Femur (tissue), 1 donor: Measurements from ENCODE around the gene TIMM44.
"Not testable (repeated sequence)": the region's sequence is repeated elsewhere in the genome, so short reads cannot be mapped to it uniquely, and the experiment has no call there.

Source experiments
- DNase-seq: peaks from one replicate; pipeline ENCODE4 v3.0.0-alpha.2; 2017

TIMM44 gene

GRCh38 chr19:7894612-7895309, 48.7 kb downstream of the TIMM44 start:
- DNase-seq, result no peak

- DNase-seq, result not testable (repeated sequence)
These were observed 49.9 kb downstream of the TIMM44 start for GRCh38 chr19:7893362-7894101.

GRCh38 chr19:7888826-7889217, 54.6 kb downstream of the TIMM44 start:
- no peak for DNase-seq

GRCh38 chr19:7888145-7888825, 55.2 kb downstream of the TIMM44 start, which contains the start of gene LRRC8E:
LRRC8E (plus strand) TSS chr19:7888510; CDS start chr19:7895604, 7,094 bp downstream.
- peak; percentile 40 for DNase-seq

- no peak for DNase-seq
These were observed 55.9 kb downstream of the TIMM44 start for GRCh38 chr19:7887408-7888144.

GRCh38 chr19:7885818-7886217, 57.6 kb downstream of the TIMM44 start:
- no peak for DNase-seq

- no peak for DNase-seq
These were observed 59.5 kb downstream of the TIMM44 start for GRCh38 chr19:7883796-7884570.

GRCh38 chr19:7883105-7883504, 60.4 kb downstream of the TIMM44 start:
- no peak for DNase-seq

- no peak for DNase-seq
These were observed 61.6 kb downstream of the TIMM44 start for GRCh38 chr19:7881910-7882309.

- DNase-seq, result no peak
These were observed 63.6 kb downstream of the TIMM44 start for GRCh38 chr19:7879836-7880235.

- DNase-seq, result peak; percentile 43
These were observed 64.2 kb downstream of the TIMM44 start for GRCh38 chr19:7879111-7879807.

- no peak for DNase-seq
These were observed 66.1 kb downstream of the TIMM44 start for GRCh38 chr19:7877249-7877836.
